GM20000 (cell line): ENCODE results near the gene CLPTM1.
A peak's percentile ranks its signal among the peaks of the same experiment; 100 is the strongest.

Source experiments
- DNase-seq: peaks from one replicate; pipeline ENCODE4 v3.0.0; 2012; ENCODE audit warnings: low spot score
- TF ChIP-seq, protein P1 (sequence below): IDR thresholded peaks from 2 replicates; pipeline ENCODE4 v1.5.1; 2012; ENCODE audit warnings: mild to moderate bottlenecking, control low read depth; ENCODE audit errors: extremely low read depth, missing control alignments

Gene CLPTM1

DNA sequence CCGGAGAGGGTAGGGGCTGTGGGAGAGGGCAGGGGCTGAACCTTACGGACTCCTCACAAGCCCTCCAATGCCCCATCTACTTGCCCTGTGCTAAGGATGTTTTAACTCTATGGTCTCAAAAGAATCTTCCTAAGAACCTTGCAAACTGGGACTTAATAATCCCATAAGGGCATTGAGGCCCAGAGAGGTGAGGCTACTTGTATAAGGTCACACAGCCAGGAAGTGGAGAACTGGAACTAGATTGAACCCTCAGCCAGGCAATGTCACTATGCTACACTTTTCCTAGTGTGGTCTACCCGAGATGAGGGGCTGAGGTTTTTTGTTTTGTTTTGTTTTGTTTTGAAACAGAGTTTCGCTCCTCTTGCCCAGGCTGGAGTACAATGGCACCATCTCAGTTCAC is 23.6 kb upstream of the CLPTM1 start:
- TF ChIP-seq, protein P1, sequence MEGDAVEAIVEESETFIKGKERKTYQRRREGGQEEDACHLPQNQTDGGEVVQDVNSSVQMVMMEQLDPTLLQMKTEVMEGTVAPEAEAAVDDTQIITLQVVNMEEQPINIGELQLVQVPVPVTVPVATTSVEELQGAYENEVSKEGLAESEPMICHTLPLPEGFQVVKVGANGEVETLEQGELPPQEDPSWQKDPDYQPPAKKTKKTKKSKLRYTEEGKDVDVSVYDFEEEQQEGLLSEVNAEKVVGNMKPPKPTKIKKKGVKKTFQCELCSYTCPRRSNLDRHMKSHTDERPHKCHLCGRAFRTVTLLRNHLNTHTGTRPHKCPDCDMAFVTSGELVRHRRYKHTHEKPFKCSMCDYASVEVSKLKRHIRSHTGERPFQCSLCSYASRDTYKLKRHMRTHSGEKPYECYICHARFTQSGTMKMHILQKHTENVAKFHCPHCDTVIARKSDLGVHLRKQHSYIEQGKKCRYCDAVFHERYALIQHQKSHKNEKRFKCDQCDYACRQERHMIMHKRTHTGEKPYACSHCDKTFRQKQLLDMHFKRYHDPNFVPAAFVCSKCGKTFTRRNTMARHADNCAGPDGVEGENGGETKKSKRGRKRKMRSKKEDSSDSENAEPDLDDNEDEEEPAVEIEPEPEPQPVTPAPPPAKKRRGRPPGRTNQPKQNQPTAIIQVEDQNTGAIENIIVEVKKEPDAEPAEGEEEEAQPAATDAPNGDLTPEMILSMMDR, result no peak
- DNase-seq, result no peak

DNA sequence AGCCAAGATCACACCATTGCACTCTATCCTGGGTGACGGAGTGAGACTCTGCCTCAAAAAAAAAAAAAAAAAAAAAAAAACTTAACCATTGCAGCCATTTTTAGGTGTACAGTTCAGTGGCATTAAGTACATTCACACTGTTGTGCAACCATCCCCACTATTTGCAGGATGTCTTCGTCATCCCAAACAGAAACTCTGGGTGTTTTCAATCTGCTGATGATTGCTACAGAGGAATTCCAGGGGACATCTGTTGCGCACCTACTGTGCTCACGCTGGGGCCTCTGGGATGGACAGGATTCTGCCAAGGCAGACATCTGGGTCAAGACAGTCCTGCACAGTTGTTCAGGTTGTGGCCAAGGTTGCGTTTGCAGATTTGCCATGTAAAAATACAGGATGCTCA is 15.5 kb upstream of the CLPTM1 start:
- no peak for DNase-seq
- TF ChIP-seq, protein P1, result no peak

DNA sequence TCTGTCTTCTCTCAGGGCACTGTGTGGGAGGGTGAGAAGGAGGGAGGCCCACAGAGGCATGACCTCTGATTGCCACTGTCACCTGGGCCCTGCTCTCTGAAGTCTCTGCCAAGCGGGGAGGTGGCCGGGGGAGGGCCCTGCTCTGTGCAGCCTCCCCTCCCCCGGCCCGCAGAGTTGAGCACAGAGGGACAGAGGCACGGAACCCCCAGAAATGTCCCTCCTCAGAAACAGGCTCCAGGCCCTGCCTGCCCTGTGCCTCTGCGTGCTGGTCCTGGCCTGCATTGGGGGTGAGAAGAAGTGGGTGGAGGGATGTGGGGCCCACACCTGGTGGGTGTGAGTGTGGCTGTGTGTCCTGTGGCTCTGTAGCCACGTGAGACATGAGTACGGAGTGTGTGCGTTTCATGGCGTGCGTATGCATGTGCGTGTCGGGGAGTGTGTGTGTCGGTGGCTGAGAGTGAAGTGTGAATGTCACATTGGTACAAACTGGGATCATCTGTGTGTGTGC is 13.1 kb upstream of the CLPTM1 start, which contains the start of gene APOC4:
APOC4 (plus strand) TSS at position 171 of the 505 bp plus-strand sequence; CDS start at position 212, 41 bp downstream.
- TF ChIP-seq, protein P1, result no peak
- no peak for DNase-seq

DNA sequence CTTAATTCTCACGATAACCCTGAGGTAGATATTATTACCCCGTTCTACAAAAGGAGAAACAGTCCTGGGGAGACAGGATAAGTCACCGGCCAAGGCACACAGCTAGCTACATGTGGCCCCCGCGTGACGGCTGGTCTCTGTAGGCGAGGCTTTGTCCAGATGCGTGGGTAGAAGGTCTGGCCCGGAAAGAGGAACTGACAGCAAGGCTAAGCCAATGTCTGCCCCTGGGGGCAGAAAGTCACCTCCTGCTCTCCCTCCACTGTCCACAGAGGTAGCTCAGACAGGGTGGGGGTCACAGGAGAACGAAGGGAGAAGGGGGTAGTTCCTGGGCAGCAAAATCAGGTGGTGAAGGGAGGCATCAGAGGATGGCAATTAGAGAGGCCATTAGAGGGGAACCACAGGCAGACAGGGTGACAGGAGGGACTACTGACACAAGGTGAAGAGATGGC is 11.4 kb upstream of the CLPTM1 start:
- TF ChIP-seq, protein P1, result no peak
- DNase-seq, result peak; percentile 85

DNA sequence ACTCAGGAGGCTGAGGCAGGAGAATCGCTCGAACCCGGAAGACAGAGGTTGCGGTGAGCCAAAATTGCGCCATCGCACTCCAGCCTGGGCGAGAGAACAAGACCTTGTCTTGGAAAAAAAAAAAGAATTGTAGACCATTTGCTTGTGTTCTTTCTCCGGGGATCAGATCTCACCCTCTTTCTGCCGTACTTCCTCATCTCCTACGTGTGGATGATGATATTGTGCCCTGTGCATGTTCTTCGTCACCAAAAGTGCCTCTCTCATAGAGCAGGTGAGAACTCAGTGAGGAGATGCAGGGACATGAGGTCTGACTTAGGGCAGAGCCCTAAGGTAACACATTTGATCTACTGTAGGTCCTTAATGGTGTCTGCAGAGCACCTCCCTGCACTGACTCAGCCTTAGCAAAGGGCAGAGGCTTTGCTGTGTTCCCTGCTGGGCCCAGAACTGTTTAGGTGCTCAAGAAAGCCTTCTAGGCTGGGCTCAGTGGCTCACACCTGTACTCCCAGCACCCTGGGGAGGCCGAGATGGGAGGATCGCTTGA is 8.1 kb upstream of the CLPTM1 start:
- TF ChIP-seq, protein P1, result no peak
- no peak for DNase-seq

DNA sequence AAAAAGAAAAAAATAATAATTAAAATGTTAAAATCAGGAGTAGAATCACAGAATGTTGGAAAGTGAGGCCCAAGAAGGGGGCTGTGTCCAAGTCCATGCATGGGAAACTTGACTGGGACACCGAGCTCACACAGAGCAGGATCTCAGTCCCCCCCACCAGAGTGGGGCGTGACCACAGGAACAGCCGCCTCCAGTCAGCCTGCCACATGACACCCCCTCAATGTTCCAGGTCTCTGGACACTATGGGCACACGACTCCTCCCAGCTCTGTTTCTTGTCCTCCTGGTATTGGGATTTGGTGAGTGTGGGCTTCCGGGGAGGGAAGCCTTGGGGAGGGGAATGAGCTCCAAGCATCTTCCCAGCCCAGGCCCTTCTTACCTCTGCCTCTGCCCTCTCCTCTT is 6.9 kb upstream of the CLPTM1 start:
- DNase-seq, result no peak
- TF ChIP-seq, protein P1, result no peak

DNA sequence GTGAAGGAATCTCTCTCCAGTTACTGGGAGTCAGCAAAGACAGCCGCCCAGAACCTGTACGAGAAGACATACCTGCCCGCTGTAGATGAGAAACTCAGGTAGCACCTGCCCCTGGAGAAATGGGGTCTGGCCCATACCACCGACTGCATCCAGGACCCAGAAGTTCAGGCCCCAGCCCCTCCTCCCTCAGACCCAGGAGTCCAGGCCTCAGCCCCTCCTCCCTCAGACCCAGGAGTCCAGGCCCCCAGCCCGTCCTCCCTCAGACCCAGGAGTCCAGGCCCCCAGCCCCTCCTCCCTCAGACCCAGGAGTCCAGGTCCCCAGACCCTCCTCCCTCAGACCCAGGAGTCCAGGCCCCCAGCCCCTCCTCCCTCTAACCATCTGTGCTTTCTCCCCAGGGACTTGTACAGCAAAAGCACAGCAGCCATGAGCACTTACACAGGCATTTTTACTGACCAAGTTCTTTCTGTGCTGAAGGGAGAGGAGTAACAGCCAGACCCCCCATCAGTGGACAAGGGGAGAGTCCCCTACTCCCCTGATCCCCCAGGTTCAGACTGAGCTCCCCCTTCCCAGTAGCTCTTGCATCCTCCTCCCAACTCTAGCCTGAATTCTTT is 6.3 kb upstream of the CLPTM1 start:
- DNase-seq, result no peak
- TF ChIP-seq, protein P1, result no peak
